Right ventricle myocardium superior (tissue), 1 donor: ENCODE results near the gene EHMT2. TPM values are rescaled to one million over a fixed set of nuclear protein-coding genes. Genes with fewer than 3 reads are reported as not detected.
"Not testable (repeated sequence)": the region's sequence is repeated elsewhere in the genome, so short reads cannot be mapped to it uniquely, and the experiment has no call there.

Experiments used
- ATAC-seq: fragments of 200-7000 bp; cut with Tn5 transposase; one replicate; pipeline ENCODE4 v1.9.1; 2020; ENCODE audit warnings: mild to moderate bottlenecking; ENCODE audit not compliant: poor library complexity
- DNase-seq: peaks from one replicate; pipeline ENCODE4 v3.0.0-alpha.2; 2020
- intact Hi-C: fragments of 100-400 bp; cut with DNase I; formaldehyde crosslinking; loops from one replicate; pipeline ENCODE4 v1.11.2; 2022
- long read RNA-seq: library from polyadenylated mRNA; unstranded; transcript quantifications from one replicate; pipeline ENCODE4 v2.0.0, GENCODE V29; 2021
- total RNA-seq: library from RNA; stranded (reverse); fragmentation: NEBNext Ultra II Directional; extraction: Animal tissue kit (Norgen Biotek cat#: 25700); gene quantifications from one replicate; pipeline ENCODE4 v1.2.1, GENCODE V29; 2021
- donor health status: DM: no; HTN: yes; CAD: no; lungs with severe emphysema.

EHMT2 gene
- total RNA-seq = 15.5 TPM
- long read RNA-seq, full-length matches to known transcripts = 33 of 57 reads
- long read RNA-seq, partial matches to known transcripts = 16 of 57 reads
- long read RNA-seq, other reads (novel, unspliced or antisense) = 8 of 57 reads

DNA sequence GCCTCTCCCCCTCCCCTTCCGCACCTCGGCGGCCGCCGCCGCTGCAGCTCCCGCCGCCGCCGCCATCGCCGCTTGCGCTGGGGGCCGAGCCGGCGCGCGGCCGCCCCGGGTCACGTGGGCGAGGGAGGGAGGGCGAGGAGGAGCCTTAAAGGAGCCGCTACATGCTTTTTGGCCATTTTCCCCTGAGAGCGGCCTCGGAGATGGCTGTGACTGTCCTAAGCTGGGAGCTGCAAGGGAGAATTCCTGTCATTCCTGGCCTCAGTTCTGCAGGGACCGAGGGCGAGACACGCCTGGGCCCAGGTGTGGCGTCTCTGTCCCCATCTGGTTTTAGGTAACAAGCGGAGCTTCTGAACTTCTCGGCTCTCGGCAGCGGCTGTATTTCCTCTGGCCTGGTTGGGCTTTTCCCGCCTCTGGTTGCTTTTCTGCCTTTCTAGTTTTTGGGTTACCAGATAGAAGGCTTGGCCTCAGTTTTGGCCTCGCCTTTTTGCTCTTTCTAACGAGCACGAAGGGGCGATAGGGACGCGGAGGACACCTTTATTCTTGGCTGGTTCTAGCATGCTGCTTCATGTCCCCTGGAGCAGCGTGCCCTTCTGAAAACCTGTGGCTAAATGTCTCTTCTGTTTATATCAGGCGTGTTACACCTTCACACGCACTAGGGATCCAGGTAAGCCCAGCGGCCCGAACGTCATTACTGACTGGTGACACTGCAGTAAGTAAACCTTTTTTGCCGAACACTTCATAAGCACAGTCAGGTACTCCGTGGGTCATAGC lies at the start of gene EHMT2:
EHMT2 (minus strand) TSS at position 87 of the 771 bp plus-strand sequence; CDS start at position 66, 21 bp downstream.
- DNase-seq = peak; percentile 90
- intact Hi-C loops = no loop called here
- peak; percentile 75 for ATAC-seq

DNA sequence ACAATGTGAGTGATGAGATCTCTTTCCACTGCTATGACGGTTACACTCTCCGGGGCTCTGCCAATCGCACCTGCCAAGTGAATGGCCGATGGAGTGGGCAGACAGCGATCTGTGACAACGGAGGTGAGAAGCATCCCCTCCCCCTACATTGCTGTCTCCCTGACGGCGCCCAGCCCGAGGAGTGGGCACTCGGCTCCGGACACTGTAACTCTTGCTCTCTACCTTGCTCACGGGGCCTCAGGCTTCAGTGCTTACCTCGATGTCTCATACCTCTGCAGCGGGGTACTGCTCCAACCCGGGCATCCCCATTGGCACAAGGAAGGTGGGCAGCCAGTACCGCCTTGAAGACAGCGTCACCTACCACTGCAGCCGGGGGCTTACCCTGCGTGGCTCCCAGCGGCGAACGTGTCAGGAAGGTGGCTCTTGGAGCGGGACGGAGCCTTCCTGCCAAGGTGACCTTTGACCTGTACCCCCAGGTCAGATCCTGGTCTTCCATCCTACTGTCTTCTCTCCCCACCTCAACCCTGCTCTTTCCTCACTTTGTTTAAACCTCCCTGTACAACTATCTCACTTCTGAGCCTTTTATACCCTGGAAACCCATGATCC lies 49.7 kb upstream of the EHMT2 start:
- intact Hi-C loops = no loop called here
- ATAC-seq (no peak), DNase-seq (no peak)

DNA sequence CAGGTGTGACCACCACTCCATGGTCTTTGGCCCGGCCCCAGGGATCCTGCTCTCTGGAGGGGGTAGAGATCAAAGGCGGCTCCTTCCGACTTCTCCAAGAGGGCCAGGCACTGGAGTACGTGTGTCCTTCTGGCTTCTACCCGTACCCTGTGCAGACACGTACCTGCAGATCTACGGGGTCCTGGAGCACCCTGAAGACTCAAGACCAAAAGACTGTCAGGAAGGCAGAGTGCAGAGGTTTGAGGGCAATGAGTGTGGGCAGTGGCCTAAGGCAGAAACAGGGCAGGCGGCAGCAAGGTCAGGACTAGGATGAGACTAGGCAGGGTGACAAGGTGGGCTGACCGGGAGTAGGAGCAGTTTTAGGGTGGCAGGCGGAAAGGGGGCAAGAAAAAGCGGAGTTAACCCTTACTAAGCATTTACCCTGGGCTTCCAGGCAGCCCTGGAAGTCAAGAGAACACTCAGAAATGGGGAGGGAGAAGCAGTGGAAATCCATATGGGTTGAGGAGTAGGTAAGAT lies 48.9 kb upstream of the EHMT2 start:
- ATAC-seq = no peak
- DNase-seq = no peak
- intact Hi-C loops = no loop called here

DNA sequence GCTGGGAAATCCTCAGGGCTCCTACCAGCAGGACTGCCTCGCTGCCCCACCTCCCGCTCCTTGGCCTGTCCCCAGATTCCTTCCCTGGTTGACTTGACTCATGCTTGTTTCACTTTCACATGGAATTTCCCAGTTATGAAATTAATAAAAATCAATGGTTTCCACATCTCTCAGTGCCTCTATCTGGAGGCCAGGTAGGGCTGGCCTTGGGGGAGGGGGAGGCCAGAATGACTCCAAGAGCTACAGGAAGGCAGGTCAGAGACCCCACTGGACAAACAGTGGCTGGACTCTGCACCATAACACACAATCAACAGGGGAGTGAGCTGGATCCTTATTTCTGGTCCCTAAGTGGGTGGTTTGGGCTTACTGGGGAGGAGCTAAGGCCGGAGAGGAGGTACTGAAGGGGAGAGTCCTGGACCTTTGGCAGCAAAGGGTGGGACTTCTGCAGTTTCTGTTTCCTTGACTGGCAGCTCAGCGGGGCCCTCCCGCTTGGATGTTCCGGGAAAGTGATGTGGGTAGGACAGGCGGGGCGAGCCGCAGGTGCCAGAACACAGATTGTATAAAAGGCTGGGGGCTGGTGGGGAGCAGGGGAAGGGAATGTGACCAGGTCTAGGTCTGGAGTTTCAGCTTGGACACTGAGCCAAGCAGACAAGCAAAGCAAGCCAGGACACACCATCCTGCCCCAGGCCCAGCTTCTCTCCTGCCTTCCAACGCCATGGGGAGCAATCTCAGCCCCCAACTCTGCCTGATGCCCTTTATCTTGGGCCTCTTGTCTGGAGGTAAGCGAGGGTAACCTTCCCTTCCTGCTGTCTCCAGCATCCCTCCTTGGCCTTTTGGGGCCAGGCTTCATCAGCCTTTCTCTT lies 48.2 kb upstream of the EHMT2 start, which contains the start of gene CFB:
CFB (plus strand) TSS at position 589 of the 863 bp plus-strand sequence; CDS start at position 716, 127 bp downstream.
- DNase-seq (peak; percentile 84), ATAC-seq (peak; percentile 84)
- intact Hi-C loops = no loop called here

DNA sequence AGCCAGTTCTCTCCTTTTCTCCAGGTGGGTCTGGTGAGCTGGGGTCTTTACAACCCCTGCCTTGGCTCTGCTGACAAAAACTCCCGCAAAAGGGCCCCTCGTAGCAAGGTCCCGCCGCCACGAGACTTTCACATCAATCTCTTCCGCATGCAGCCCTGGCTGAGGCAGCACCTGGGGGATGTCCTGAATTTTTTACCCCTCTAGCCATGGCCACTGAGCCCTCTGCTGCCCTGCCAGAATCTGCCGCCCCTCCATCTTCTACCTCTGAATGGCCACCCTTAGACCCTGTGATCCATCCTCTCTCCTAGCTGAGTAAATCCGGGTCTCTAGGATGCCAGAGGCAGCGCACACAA lies 47.6 kb upstream of the EHMT2 start:
- intact Hi-C loops = no loop called here
- DNase-seq = no peak
- no peak for ATAC-seq

DNA sequence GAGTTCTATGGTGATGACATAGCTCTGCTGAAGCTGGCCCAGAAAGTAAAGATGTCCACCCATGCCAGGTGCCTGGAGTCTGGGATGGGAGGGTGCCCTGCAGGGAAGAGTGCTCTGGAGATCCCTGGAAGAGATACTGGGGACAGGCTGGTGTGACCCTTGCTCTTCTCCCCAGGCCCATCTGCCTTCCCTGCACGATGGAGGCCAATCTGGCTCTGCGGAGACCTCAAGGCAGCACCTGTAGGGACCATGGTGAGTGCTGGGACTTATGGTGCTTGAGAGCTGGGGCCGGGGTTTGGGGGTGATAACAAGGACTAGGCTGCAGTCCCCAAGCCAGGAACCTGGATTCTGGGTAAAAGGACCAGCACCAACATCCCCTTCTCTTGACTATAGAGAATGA lies 46.2 kb upstream of the EHMT2 start:
- intact Hi-C loops = no loop called here
- DNase-seq = no peak
- ATAC-seq = no peak

DNA sequence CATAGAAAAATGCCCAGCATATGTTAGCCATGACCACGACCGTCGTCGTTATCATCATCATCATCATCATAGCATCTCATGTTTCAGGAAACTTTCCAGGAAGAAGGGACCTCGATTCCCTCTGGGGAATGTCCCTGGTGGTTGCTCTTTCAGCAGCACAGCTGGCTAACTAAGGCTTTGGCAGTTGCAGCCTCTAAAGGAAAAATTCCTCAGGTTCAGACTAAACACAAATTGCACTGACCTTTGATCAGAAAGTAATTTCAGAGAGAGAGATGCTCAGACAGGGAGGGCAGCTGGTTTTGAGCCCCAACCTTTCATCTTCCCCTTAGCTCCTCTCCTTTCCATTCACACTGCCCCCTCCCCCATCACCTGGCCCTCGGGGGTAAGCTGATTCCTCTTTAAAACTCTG lies 42.8 kb upstream of the EHMT2 start:
- DNase-seq (no peak), ATAC-seq (no peak)
- intact Hi-C loops = no loop called here

DNA sequence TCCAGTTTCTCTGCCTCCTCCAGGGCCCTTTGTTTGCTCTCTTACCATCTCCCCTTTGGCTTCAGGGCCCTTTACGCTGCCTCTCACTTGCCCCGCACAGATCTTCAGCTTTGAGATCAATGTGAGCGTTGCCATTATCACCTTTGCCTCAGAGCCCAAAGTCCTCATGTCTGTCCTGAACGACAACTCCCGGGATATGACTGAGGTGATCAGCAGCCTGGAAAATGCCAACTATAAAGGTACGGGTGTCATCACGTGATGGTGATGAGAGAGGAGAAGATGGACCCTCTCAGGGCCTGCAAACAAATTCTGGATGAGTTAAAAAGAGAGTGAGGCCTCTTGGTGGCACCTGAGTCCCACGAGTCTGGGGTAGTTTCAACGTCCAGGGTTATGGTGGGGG lies 38.3 kb upstream of the EHMT2 start:
- ATAC-seq = no peak
- no peak for DNase-seq
- intact Hi-C loops = no loop called here

DNA sequence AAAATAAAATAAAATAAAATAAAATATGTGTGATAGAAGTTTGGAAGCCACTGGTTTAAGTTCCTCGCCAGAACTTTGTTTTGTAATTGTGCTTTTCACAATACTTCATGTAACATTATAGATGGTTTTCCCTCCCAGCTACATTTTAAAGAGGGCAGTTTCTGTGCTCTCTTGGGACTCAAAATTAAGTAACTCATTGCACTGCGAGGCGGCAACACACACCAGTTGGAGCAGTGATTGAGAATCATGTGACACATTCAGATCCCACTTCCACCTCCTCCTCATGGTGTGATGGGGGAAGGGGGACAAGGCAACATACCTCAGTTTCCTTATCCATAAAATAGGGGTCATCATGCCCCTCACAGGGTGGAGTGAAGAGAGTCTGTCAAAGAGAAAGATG lies 37.5 kb upstream of the EHMT2 start:
- no peak for ATAC-seq
- DNase-seq = no peak
- intact Hi-C loops = no loop called here

DNA sequence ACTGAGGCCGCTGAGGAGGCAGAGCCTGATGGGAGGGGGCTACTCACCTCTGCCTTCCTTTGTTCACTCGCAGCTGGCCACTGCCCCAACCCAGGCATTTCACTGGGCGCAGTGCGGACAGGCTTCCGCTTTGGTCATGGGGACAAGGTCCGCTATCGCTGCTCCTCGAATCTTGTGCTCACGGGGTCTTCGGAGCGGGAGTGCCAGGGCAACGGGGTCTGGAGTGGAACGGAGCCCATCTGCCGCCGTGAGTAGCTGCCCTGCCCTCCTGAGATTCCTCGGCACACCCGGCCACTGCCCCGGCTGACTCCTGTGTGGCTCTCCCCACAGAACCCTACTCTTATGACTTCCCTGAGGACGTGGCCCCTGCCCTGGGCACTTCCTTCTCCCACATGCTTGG lies 36.0 kb upstream of the EHMT2 start:
- intact Hi-C loops = no loop called here
- no peak for ATAC-seq
- DNase-seq = no peak

DNA sequence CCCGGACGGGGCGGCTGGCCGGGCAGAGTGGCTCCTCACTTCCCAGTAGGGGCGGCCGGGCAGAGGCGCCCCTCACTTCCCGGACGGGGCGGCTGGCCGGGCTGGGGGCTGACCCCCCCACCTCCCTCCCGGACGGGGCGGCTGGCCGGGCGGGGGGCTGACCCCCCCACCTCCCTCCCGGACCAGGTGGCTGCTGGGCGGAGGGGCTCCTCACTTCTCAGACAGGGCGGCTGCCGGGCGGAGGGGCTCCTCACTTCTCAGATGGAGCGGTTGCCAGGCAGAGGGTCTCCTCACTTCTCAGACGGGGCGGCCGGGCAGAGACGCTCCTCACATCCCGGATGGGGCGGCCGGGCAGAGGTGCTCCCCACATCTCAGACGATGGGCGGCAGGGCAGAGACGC lies 34.6 kb upstream of the EHMT2 start:
- ATAC-seq, DNase-seq, intact Hi-C loops: not testable (repeated sequence)

DNA sequence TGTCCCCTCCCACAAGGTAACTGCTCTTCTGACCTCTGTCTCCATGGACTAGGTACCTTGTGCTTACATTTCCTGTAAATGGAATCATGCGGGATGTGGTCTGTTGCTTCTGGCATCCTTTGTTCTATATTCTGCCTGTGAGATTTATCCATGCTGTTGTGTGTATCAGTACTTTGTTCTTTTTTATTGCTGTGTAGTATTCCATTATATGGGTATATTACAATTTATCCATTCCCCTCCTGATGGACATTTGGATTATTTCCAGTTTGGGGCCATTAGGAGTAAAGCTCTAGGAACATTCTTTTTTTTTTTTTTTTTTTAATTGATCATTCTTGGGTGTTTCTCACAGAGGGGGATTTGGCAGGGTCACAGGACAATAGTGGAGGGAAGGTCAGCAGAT lies 33.5 kb upstream of the EHMT2 start:
- DNase-seq (no peak), ATAC-seq (no peak)
- intact Hi-C loops = no loop called here

DNA sequence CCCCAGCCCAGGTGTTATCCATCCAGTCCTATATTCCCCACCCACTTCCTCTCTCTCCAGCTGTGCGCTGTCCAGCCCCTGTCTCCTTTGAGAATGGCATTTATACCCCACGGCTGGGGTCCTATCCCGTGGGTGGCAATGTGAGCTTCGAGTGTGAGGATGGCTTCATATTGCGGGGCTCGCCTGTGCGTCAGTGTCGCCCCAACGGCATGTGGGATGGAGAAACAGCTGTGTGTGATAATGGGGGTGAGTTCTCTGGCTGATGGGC lies 31.1 kb upstream of the EHMT2 start:
- intact Hi-C loops = no loop called here
- ATAC-seq = no peak
- no peak for DNase-seq

DNA sequence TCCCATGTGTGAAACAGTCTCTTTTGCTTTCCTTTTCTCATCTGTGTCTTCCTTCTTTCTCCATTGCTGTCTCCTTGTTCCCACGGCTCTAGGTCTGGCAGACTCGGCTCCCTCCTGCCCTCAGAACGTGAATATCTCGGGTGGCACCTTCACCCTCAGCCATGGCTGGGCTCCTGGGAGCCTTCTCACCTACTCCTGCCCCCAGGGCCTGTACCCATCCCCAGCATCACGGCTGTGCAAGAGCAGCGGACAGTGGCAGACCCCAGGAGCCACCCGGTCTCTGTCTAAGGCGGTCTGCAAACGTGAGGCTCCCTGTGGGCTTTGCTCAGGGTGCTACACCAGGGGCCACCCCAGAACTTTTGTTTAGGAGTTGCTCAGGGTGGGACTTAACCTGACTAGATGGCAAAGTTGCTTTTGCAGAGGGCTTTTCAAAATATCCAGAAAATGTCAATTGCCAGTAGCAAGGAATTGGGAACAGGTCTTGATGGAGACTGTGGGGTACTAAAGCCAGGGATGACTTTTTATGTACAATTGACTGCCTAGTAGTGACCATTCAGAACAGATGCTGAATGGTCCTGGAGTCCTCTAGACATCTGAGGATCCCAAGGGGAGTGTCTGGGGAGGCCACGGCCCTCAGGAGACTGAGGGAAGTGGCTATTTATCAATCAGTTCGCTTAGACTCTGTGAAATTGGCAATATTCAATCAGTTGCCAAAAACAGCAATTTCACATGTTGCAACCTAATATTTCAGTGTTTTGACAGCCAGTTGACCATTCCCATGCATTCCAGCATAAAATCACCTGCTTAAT lies 30.6 kb upstream of the EHMT2 start:
- intact Hi-C loops = no loop called here
- ATAC-seq (no peak), DNase-seq (no peak)

DNA sequence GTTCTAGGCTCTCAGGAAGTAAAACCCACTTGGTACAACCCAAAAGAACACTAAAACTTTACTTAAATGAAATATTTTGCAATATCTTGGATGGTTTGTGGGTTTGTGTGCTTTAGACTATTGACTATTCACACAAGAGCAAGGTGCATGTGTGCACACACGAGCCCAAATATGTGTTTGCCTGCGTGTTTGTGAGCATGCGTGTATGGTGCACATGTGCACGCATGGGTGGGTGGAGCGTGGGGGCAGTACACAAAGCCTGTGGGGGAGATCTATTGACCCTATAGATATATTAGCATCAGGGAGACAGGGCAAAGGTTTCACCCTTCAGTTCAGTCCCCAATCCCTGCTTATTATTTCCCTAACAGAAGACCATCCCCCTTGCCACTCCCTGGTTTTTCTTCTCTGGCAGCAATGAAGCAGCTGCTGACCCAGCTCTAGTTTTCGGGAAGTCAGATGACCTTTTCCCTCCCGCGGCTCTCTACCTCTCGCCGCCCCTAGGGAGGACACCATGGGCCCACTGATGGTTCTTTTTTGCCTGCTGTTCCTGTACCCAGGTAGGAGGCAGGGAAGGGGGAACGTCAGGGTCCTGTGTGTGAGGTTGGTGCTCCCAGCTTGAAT lies 29.9 kb upstream of the EHMT2 start, which contains the start of gene C2:
C2 (plus strand) TSS at position 476 of the 621 bp plus-strand sequence; CDS start at position 512, 36 bp downstream.
- DNase-seq (no peak), ATAC-seq (no peak)
- intact Hi-C loops = no loop called here

DNA sequence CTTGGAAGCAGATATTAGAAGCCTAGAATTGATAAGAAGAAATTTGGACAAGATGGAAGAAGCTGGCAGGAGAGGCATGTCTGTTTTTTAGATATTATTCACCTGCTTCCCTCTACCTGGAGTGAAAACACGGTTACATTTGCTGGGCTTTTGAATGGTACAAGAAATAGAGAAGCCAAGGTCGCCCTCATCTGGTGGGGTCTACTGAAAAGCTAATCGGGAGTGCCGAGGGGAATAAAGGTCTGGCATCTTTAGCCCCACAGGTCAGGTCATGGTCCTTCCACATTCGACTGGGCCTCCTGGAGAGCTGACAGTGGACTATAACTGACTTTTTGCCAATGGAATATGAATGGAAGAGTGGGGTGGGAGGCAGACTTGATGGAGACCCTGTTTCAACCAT lies 25.4 kb upstream of the EHMT2 start:
- DNase-seq = no peak
- ATAC-seq = no peak
- intact Hi-C loops = no loop called here

DNA sequence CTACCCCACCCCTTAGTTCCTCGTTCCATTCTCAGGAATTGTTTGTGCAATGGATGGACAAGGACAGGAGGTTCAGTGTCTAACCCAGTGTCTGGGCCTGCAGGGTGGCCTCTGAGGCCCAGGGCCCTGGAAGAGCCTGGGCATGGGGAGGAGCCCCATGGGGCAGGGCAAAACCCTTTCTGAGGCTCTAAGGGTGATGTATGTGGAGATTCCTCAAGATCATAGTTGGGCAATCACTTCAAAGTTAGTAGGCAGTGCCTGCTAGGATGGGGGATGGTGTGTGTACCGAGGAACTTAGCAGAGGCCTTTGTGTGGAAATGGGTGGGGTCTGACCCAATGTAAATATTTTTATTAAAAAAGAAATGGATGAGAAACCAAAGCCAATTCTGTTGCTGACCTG lies 23.3 kb upstream of the EHMT2 start:
- intact Hi-C loops = no loop called here
- no peak for DNase-seq
- ATAC-seq = no peak

DNA sequence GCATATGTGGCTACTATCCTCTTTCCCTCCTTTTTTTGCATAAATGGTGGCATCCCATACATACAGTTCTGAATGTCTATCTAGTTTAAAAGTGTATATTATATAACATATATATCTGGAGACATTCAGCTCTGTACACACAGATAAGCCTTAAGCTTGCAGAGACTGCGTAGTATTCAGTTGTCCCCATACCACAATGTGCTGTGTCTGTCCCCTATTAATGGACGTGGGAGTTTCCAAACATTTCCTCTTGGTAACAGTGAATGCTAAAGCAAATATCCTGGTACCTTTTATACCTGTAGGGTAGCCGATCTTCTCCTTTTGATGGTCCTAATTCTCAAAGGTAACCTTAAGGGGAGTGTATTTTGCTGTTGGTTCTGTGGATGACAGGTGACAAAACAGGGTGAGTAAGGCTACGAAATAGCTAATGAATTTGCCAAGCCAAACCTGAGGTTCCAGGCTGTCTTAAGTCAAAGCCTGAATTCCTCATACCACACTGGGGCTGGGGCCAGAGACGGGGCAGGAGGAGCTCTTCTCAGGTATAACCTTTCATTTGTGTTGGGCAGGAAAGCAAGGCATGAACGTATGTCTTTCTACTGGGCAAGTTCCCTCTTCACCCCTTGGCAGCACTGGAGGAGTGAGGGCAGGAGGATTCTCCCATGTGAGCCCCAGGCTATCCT lies 22.3 kb upstream of the EHMT2 start:
- DNase-seq (no peak), ATAC-seq (no peak)
- intact Hi-C loops = no loop called here
